ENCODE results near the gene ATP1A4. TPM values are rescaled to one million over a fixed set of nuclear protein-coding genes. Genes with fewer than 3 reads are reported as not detected.
"Not testable (repeated sequence)": the region's sequence is repeated elsewhere in the genome, so short reads cannot be mapped to it uniquely, and the experiment has no call there.

ATP1A4 gene
- total RNA-seq, 1 donor from 2014 or later, result 0.38 TPM

DNA sequence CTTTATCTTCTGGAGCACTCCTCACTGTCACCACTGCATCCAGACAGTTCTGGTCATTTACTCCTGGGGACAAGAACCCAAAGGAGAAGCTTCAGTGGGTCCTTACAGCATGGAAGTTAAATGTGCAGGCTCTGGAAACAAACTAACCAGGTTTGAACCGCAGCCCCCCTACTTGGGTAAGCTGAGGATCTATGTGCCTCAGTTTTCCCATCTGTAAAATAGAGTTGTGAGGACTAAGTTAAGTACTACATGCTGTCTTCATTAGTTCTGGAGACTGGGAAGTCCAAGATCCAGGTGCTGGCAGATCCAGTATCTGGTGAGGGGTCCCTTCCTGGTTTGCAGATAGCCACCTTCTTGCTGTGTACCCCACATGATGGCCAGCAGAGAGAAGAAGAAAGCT lies 43.9 kb upstream of the ATP1A4 start:
- H3K27me3 Mint-ChIP-seq (ENCODE audit: low read depth), result no peaks in the 10 kb centered on the region
- H3K4me3 Mint-ChIP-seq, result no peak overlapping the region
- no peaks in the 10 kb centered on the region for H3K9me3 Mint-ChIP-seq
- TF ChIP-seq, protein P1, sequence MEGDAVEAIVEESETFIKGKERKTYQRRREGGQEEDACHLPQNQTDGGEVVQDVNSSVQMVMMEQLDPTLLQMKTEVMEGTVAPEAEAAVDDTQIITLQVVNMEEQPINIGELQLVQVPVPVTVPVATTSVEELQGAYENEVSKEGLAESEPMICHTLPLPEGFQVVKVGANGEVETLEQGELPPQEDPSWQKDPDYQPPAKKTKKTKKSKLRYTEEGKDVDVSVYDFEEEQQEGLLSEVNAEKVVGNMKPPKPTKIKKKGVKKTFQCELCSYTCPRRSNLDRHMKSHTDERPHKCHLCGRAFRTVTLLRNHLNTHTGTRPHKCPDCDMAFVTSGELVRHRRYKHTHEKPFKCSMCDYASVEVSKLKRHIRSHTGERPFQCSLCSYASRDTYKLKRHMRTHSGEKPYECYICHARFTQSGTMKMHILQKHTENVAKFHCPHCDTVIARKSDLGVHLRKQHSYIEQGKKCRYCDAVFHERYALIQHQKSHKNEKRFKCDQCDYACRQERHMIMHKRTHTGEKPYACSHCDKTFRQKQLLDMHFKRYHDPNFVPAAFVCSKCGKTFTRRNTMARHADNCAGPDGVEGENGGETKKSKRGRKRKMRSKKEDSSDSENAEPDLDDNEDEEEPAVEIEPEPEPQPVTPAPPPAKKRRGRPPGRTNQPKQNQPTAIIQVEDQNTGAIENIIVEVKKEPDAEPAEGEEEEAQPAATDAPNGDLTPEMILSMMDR (IDR thresholded peaks at IDR 0.05; ENCODE audit: unreplicated experiment), result no peak
- no peaks in the 10 kb centered on the region for H3K36me3 Mint-ChIP-seq
- no peak for DNase-seq (ENCODE audit: low spot score in 2 of 2, unreplicated experiment in 2 of 2)
- H3K4me1 Mint-ChIP-seq, result peaks cover 4% of the 10 kb centered on the region
- H3K27ac Mint-ChIP-seq, result no peak overlapping the region

DNA sequence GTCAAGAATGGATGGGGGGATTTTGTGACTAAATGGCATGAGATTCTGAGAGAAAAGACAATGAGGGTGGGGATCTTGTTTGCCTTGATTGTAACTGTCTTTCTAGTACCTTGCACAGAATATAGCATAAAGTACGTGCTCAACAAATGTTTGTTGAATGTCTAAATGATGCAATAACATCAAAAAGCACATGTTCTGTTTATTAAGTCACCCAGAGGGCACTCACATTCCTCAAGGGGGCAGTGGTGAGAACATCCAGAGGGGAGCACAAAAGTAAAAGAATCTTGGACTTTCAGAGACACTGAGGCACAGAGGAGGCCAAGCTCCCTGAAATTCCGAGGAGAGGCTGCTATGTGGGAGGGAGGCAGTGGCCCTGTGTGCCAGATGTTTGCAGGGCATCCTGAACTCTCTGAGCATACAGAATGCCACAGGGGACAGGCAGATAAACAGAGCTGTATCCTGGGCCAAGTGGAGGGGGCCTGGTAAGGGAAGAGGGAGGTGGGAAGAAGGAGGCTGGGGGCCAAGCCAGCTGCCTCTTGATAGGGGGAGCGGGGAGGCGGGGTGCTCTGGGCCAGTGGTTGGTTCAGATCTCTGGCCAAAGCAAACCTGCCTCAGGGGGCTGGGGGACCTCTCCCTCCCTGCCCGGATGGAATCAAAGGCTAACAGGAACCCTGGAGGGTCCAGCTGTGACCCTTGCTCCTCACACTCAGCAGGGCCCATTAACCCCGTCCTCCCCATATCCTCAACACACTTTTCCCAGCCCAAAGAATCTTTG lies 42.3 kb upstream of the ATP1A4 start:
- no peaks in the 10 kb centered on the region for H3K36me3 Mint-ChIP-seq
- no peak for DNase-seq (ENCODE audit: low spot score in 2 of 2, unreplicated experiment in 2 of 2)
- no peaks in the 10 kb centered on the region for H3K27me3 Mint-ChIP-seq (ENCODE audit: low read depth)
- H3K4me1 Mint-ChIP-seq, result peaks cover 6% of the 10 kb centered on the region
- H3K9me3 Mint-ChIP-seq, result no peaks in the 10 kb centered on the region
- H3K4me3 Mint-ChIP-seq, result no peak overlapping the region
- TF ChIP-seq, protein P1 (IDR thresholded peaks at IDR 0.05; ENCODE audit: unreplicated experiment), result peak; percentile 34
- no peak overlapping the region for H3K27ac Mint-ChIP-seq

DNA sequence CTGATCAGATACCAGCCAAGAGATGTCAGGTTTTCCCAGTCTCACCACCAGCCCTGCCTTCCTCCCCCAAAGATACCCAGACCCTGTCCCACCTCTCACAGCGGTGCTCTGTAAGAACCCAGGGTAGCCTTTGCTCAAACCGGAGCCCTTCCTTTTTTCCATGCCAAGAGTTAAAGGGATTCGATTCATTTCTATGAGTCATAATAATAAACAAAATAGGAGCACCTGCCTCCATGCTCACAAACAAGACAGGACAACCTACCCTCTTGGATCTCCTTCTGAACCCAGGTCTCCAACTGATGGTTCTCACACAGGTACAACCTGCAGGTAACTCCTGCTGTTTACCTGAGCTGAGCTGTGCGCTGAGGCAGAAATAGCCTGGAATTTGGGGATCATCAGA lies 41.7 kb upstream of the ATP1A4 start:
- Mint-ChIP-seq H3K4me1 (peaks cover 8% of the 10 kb centered on the region), H3K36me3 (no peaks in the 10 kb centered on the region), H3K27me3 (ENCODE audit: low read depth) (no peaks in the 10 kb centered on the region)

DNA sequence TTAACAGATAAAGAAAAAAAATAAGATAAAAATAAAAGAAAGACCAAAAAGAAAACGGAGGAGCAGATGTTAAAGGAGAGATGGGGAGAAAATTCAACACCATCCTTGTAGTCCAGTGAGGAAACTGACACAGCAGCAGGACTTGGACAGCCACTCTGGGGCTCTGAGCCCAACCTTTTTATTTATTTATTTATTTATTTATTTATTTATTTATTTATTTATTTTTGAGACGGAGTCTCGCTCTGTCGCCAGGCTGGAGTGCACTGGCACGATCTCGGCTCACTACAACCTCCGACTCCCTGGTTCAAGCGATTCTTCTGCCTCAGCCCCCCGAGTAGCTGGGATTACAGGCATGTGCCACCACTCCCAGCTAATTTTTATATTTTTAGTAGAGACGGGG lies 39.9 kb upstream of the ATP1A4 start:
- not testable (repeated sequence) for H3K9me3 Mint-ChIP-seq; H3K4me3 Mint-ChIP-seq; H3K36me3 Mint-ChIP-seq; H3K27ac Mint-ChIP-seq; H3K27me3 Mint-ChIP-seq (ENCODE audit: low read depth); DNase-seq (ENCODE audit: low spot score in 2 of 2, unreplicated experiment in 2 of 2)
- H3K4me1 Mint-ChIP-seq, result peaks cover 14% of the 10 kb centered on the region

More for the DNA sequence above, 41.7 kb upstream of the ATP1A4 start:
- Mint-ChIP-seq H3K27ac (no peak overlapping the region), H3K4me3 (no peak overlapping the region), H3K9me3 (no peaks in the 10 kb centered on the region)
- TF ChIP-seq, protein P1 (IDR thresholded peaks at IDR 0.05; ENCODE audit: unreplicated experiment), result no peak
- DNase-seq (ENCODE audit: low spot score in 2 of 2, unreplicated experiment in 2 of 2), result no peak

DNA sequence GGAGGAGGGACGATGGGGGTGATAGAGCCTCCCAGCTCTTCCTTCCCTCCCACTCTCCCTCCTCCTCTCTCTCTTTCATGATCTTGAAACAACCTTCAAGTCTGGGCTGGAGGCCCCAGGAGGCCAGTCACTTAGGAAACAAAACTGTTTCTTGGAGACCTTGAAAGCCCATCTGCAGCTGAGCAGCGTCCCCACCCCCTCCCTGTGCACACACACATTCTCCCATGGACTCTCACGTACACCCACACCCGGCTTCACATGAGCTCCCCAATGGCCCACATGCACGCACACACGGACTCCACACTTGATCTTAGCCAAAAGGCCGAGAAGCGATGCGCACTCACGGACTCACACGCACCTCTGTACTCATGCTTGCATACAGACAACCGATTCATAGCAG lies 39.0 kb upstream of the ATP1A4 start:
- Mint-ChIP-seq H3K36me3 (no peaks in the 10 kb centered on the region), H3K27ac (peak overlapping the region; percentile 5), H3K27me3 (ENCODE audit: low read depth) (no peaks in the 10 kb centered on the region), H3K9me3 (no peaks in the 10 kb centered on the region), H3K4me3 (no peak overlapping the region), H3K4me1 (peaks cover 14% of the 10 kb centered on the region)
- TF ChIP-seq, protein P1 (IDR thresholded peaks at IDR 0.05; ENCODE audit: unreplicated experiment), result no peak
- no peak for DNase-seq (ENCODE audit: low spot score in 2 of 2, unreplicated experiment in 2 of 2)

DNA sequence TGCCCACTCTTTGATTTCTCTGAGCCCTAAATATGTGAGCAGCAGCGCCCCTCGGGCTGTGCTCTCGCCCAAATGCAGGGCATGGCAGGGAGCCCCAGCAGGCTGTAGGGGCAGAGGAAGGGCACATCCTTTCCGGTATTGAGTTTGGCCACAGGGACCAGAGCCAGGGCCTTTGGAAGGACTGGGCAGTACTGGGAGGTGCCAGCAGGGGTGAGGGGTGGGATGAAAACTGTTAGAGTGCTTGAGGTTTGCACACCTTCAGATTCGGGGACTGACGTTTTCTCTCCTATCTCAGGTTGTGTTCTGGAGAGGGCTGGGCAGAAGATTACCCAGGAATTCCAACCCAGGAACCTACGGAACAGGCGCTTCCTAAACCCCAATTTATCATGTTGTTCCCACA lies 38.0 kb upstream of the ATP1A4 start:
- TF ChIP-seq, protein P1 (IDR thresholded peaks at IDR 0.05; ENCODE audit: unreplicated experiment), result peak; percentile 22
- no peak overlapping the region for H3K4me3 Mint-ChIP-seq
- no peaks in the 10 kb centered on the region for H3K9me3 Mint-ChIP-seq
- H3K27me3 Mint-ChIP-seq (ENCODE audit: low read depth), result no peaks in the 10 kb centered on the region
- peaks cover 22% of the 10 kb centered on the region for H3K4me1 Mint-ChIP-seq
- no peak for DNase-seq (ENCODE audit: low spot score in 2 of 2, unreplicated experiment in 2 of 2)
- no peak overlapping the region for H3K27ac Mint-ChIP-seq
- H3K36me3 Mint-ChIP-seq, result no peaks in the 10 kb centered on the region

Measured in mesothelial cell of epicardium (in vitro differentiated cells).